HG03175 (cell line): ENCODE data around the gene DCAF5.
"Not testable (repeated sequence)": the region's sequence is repeated elsewhere in the genome, so short reads cannot be mapped to it uniquely, and the experiment has no call there.

Experiments used
- ATAC-seq: cut with Tn5 transposase; IDR thresholded peaks from one replicate; pipeline ENCODE4 v1.9.1; 2021; ENCODE audit warnings: mild to moderate bottlenecking, moderate library complexity; ENCODE audit not compliant: unreplicated experiment

DCAF5 gene

DNA sequence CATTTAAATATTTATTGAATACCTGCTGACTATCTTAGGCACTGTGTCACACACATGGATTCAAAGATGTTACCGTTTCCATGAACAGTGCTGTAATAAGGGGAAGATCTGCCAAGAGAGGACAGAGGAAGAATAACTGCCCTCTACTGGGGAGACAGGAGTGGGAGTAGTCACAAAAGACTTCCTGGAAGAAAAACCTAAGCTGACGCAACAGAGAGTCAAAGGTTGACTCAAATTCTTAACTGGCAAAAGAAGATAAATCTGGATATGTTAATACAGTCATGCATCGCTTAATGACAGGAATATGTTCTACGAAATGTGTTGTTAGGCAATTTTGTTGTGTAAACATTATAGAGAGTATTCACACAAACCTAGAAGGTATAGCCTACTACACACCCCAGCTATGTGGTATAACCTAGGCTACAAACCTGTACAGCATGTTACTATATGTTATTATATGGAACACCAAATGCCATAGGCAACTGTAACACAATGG, 51.5 kb downstream of the DCAF5 start:
- no peak for ATAC-seq

GRCh38 chr14:69097974-69098373, 54.9 kb downstream of the DCAF5 start:
- no peak for ATAC-seq

GRCh38 chr14:69096781-69097475, 56.0 kb downstream of the DCAF5 start:
- no peak for ATAC-seq

- no peak for ATAC-seq
These were observed 56.7 kb downstream of the DCAF5 start for GRCh38 chr14:69096246-69096645.

GRCh38 chr14:69094481-69094880, 58.4 kb downstream of the DCAF5 start:
- ATAC-seq, result no peak

DNA sequence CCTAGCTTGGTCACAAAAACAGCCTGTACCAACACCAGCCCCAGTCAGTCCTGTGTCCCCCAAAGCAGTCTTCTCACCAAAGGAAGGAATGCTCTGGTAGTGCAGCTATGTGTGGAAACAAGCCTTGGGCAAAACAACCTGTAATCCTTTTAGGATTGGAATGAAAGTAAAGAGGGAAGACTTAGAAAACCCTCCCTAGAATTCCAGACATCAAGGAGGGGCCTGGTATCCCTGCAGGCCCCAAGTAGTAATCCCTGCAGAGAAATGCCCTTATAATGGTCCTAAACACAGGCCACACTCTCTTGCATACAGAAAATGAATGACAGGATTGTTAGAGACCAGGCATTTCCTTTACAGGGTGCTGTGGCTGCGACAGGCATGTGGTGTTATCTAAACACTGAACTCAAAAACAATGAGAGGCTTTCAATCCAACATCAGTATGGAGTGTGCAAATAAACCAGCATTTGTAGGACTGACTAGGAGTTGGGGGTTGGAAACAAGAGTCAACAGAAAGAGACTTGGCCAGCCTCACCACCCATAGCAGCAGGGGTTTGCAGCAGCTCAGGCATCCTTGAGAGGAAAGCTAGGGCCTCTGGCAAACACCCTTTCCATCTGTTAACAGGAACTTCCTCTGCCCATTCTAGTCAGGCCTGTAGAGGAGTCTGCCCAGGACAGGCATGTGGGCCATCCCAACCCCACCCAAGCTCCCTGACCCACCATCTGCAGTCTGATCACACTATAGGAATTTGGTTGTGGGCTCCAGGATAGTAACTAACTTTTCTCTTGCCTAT, 59.1 kb downstream of the DCAF5 start:
- ATAC-seq, result no peak

- ATAC-seq, result no peak
These were observed 60.0 kb downstream of the DCAF5 start for GRCh38 chr14:69092840-69093422.

GRCh38 chr14:69091695-69092094, 61.2 kb downstream of the DCAF5 start:
- no peak for ATAC-seq

GRCh38 chr14:69091006-69091405, 61.9 kb downstream of the DCAF5 start:
- ATAC-seq, result no peak

DNA sequence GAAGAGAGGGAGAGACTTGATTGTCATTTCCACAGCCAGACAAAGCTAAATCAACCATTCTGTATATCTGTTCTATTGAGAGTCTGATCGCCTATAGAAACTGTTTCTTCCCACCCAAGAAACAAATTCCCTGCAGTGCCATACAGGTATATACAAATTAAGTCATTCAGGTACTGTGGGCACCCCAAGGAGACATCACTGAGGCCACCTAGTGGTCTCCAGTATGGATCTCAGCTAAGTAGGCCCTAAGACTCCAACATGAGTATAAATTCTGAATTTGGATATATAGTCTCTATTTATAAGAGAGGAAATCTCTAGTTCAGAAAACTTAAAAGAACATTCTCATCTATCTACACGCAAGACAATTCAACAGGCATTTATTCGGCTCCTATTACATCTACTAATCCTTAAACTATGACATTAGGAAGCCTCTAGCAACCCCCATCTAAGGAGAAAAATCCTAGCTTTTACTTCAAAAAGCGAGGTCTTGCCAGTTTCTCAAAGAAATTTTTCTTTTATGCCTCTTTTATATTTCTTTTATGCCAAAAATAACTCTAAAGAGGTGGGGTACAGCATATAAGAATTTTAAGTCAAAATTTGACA, 62.6 kb downstream of the DCAF5 start:
- ATAC-seq, result no peak

- ATAC-seq, result no peak
These were observed 63.9 kb downstream of the DCAF5 start for GRCh38 chr14:69089046-69089445.

GRCh38 chr14:69088586-69088985, 64.3 kb downstream of the DCAF5 start:
- no peak for ATAC-seq

DNA sequence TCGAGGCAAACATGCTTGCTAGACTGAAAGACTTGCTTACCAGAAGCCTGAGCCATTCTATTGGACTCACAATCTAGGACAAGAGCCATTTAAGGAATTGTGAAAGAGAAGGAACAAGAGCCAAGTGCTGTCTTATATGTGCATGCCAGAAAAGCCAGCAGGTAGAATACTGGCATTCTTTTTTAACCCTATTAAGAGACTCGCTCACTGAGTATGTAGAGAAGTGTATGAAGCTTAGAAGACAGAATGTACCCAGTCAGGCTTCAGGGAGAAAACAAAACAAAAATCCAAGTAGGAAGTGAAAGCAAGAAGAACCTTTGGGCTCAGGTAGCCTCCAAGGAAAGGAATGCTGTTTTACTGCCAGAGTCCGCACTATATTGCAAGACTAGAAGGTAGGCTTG, 65.9 kb downstream of the DCAF5 start:
- no peak for ATAC-seq

- no peak for ATAC-seq
These were observed 66.4 kb downstream of the DCAF5 start for GRCh38 chr14:69086537-69086936.

DNA sequence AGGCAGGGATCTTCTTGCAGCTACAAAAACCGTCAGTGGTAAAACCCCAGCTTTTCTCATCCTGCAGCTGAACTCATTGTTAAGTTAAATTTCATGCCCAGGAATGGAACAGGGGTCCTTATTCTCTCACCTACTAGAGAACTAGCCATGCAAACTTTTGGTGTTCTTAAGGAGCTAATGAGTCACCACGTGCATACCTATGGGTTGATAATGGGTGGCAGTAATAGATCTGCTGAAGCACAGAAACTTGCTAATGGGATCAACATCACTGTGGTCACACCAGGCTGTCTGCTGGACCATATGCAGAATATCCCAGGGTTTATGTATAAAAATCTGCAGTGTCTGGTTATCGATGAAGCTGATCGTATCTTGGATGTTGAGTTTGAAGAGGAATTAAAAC, 68.9 kb downstream of the DCAF5 start:
- no peak for ATAC-seq

GRCh38 chr14:69083181-69083580, 69.7 kb downstream of the DCAF5 start:
- no peak for ATAC-seq

DNA sequence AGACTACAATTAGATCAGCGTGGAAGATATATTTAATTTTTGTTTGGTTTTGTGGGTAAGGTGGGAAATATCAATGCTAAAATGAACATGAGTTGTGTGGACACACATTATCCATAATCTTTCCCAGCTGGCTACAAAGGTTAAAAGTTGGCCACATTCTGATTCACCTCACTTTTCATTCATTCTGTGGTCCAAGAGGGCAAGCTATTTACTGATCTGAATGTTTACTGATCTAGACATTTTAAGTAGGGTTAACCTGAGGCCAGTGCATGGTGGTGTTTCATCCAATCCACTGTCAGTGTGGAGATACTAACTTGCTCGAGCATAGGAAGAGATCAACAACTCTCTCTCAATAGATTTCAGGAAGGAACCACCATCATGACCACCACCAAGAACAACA, 71.6 kb downstream of the DCAF5 start:
- ATAC-seq, result no peak

DNA sequence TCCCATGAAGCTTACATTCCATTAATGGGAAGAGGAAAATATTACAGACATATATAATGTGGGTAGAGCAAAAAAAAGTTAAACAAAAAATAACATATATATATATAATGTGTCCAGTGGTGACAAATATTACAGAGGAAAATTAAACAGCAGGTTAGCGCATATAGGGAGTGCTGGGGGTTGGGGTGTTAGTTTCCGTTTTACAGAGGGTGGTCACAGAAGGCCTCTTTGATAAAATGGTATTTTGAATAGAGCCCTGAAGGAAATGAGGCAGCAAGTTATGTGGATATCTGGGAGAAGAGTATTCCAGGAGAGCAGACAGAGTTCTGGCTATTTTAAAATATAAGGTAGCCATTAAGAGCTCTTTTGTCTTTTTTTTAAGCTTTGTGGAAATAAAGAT, 73.2 kb downstream of the DCAF5 start:
- no peak for ATAC-seq

- ATAC-seq, result no peak
These were observed 73.7 kb downstream of the DCAF5 start for GRCh38 chr14:69079188-69079742.

DNA sequence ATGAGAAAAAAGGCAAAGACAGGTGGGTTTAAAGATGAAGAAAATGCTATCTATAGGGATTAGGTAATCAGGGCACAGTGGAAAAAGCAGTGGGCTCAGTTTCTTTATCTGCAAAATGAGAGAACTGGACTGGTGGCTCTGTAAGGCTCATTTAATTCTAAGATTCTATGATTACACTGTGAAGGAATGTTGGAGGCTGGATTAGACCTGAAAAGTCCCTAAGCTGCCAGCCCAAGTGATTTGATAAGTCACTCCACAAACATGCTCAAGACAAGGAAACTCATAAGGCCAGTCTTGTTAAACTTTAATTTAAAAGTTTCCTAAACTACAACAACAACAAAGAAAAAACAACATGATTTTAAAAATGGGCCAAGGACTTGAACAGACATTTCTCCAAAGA, 75.1 kb downstream of the DCAF5 start:
- ATAC-seq, result no peak

GRCh38 chr14:69077185-69077584, 75.7 kb downstream of the DCAF5 start:
- not testable (repeated sequence) for ATAC-seq
